GM23338 (cell line): ENCODE data around the gene HSPA12A. TPM values are rescaled to one million over a fixed set of nuclear protein-coding genes. Genes with fewer than 3 reads are reported as not detected.

Experiments used
- ATAC-seq: fragments of 200-7000 bp; cut with Tn5 transposase; 3 replicates; pipeline ENCODE4 v1.9.1; 2020
- DNase-seq: peaks from one replicate; pipeline ENCODE4 v3.0.0-alpha.2; 2015; ENCODE audit warnings: low spot score
- H2AFZ ChIP-seq: fragments of 200-600 bp; sonication (generic); 2 replicates; pipeline ENCODE4 v1.8.0; 2016; ENCODE audit warnings: antibody characterized with exemption, mild to moderate bottlenecking, moderate library complexity
- H3F3A ChIP-seq: fragments of 200-600 bp; sonication (generic); replicated peaks from 2 replicates; pipeline ENCODE4 v1.8.0; 2017; ENCODE audit warnings: antibody characterized with exemption, mixed run types, low read depth
- H3K27ac ChIP-seq: fragments of 200-600 bp; sonication (generic); 2 replicates; pipeline ENCODE4 v1.6.1; 2016; ENCODE audit warnings: low read depth
- H3K27me3 ChIP-seq: fragments of 200-600 bp; sonication (generic); 2 replicates; pipeline ENCODE4 v1.8.0; 2016; ENCODE audit warnings: mild to moderate bottlenecking, mixed run types, moderate library complexity; ENCODE audit not compliant: insufficient read depth
- H3K36me3 ChIP-seq: fragments of 200-600 bp; sonication (generic); 2 replicates; pipeline ENCODE4 v1.8.0; 2016; ENCODE audit warnings: mild to moderate bottlenecking; ENCODE audit not compliant: insufficient read depth
- H3K4me1 ChIP-seq: fragments of 200-600 bp; sonication (generic); 2 replicates; pipeline ENCODE4 v1.8.0; 2016; ENCODE audit warnings: mild to moderate bottlenecking, moderate library complexity; ENCODE audit not compliant: insufficient read depth
- H3K4me2 ChIP-seq: fragments of 200-600 bp; sonication (generic); 2 replicates; pipeline ENCODE4 v1.7.1; 2017; ENCODE audit warnings: mixed run types
- H3K4me3 ChIP-seq: fragments of 200-600 bp; sonication (generic); 2 replicates; pipeline ENCODE4 v1.6.1; 2016; ENCODE audit warnings: mixed run types
- H3K79me2 ChIP-seq: fragments of 200-600 bp; sonication (generic); replicated peaks from 2 replicates; pipeline ENCODE4 v1.8.0; 2017; ENCODE audit warnings: mild to moderate bottlenecking; ENCODE audit not compliant: insufficient read depth
- H3K9me2 ChIP-seq: fragments of 200-600 bp; sonication (generic); 2 replicates; pipeline ENCODE4 v1.8.0; 2017; ENCODE audit not compliant: insufficient read depth
- H4K20me1 ChIP-seq: fragments of 200-600 bp; sonication (generic); replicated peaks from 2 replicates; pipeline ENCODE4 v1.8.0; 2017; ENCODE audit warnings: mild to moderate bottlenecking; ENCODE audit not compliant: insufficient read depth
- H3K27ac Mint-ChIP-seq: 2 replicates; pipeline ENCODE4 v1.8.0; 2020; ENCODE audit warnings: inconsistent platforms, mild to moderate bottlenecking, moderate library complexity, mixed read lengths
- H3K27me3 Mint-ChIP-seq: 3 replicates; pipeline ENCODE4 v1.8.0; 2022; ENCODE audit warnings: low read depth, mild to moderate bottlenecking, moderate library complexity, mixed read lengths, inconsistent platforms; ENCODE audit not compliant: insufficient read depth, poor library complexity
- H3K36me3 Mint-ChIP-seq: 3 replicates; pipeline ENCODE4 v1.8.0; 2021; ENCODE audit warnings: low read depth, mild to moderate bottlenecking, inconsistent platforms, moderate library complexity, mixed read lengths
- H3K4me1 Mint-ChIP-seq: 3 replicates; pipeline ENCODE4 v1.8.0; 2020; ENCODE audit warnings: mild to moderate bottlenecking, inconsistent platforms, mixed read lengths
- H3K4me3 Mint-ChIP-seq: 3 replicates; pipeline ENCODE4 v1.8.0; 2021; ENCODE audit warnings: moderate library complexity, mild to moderate bottlenecking, inconsistent platforms, mixed read lengths
- H3K9me3 Mint-ChIP-seq: 3 replicates; pipeline ENCODE4 v1.8.0; 2020; ENCODE audit warnings: moderate library complexity, mild to moderate bottlenecking, inconsistent platforms, mixed read lengths
- CREB1 ChIP-seq: fragments of 250-450 bp; sonication (Bioruptor Pico); IDR thresholded peaks from 2 replicates; pipeline ENCODE4 v1.5.0; 2020; ENCODE audit warnings: low read depth, mild to moderate bottlenecking, moderate library complexity
- ETS1 ChIP-seq: IDR thresholded peaks from 2 replicates; pipeline ENCODE4 v1.6.1; 2016; ENCODE audit warnings: antibody characterized with exemption
- EZH2 ChIP-seq: fragments of 200-600 bp; sonication (generic); IDR thresholded peaks from one replicate; pipeline ENCODE4 v1.8.0; 2017; ENCODE audit warnings: antibody characterized with exemption, mild to moderate bottlenecking, low read depth; ENCODE audit not compliant: unreplicated experiment
- EZH2phosphoT487 ChIP-seq: fragments of 200-600 bp; sonication (generic); IDR thresholded peaks from one replicate; pipeline ENCODE4 v1.8.1; 2018; ENCODE audit warnings: antibody characterized with exemption; ENCODE audit not compliant: unreplicated experiment
- JUNB ChIP-seq: IDR thresholded peaks from one replicate; pipeline ENCODE4 v1.6.1; 2016; ENCODE audit warnings: antibody characterized with exemption; ENCODE audit not compliant: unreplicated experiment
- POLR2AphosphoS5 ChIP-seq: IDR thresholded peaks from 2 replicates; pipeline ENCODE4 v1.6.1; 2016; ENCODE audit warnings: antibody characterized with exemption, low read depth
- STAT1 ChIP-seq: IDR thresholded peaks from one replicate; pipeline ENCODE4 v1.6.1; 2016; ENCODE audit warnings: antibody characterized with exemption; ENCODE audit not compliant: unreplicated experiment
- ZNF114 ChIP-seq: fragments of 250-450 bp; sonication (Bioruptor Pico); IDR thresholded peaks from 2 replicates; pipeline ENCODE4 v1.5.0; 2020; ENCODE audit warnings: mild to moderate bottlenecking, moderate library complexity
- ZNF331 ChIP-seq: fragments of 250-450 bp; sonication (Bioruptor Pico); IDR thresholded peaks from 2 replicates; pipeline ENCODE4 v1.5.0; 2020; ENCODE audit warnings: low read depth, mild to moderate bottlenecking, moderate library complexity
- polyA plus RNA-seq: library from polyadenylated mRNA; unstranded; fragments of >200 nt; fragmentation: Nextera tagmentation; extraction: Ambion mirVana; gene quantifications from 2 replicates; pipeline ENCODE4 v1.2.1, GENCODE V29; 2016
- total RNA-seq: library from RNA; depleted of rRNA; stranded (reverse); fragments of >200 nt; shearing (Covaris generic); gene quantifications from 2 replicates; pipeline ENCODE4 v1.2.3, GENCODE V29; 2014
- TF ChIP-seq, protein P1 (sequence below): IDR thresholded peaks from one replicate; pipeline ENCODE4 v1.6.1; 2018; ENCODE audit warnings: antibody characterized with exemption; ENCODE audit not compliant: unreplicated experiment
- TF ChIP-seq, protein P2 (sequence below): fragments of 250-450 bp; sonication (Bioruptor Pico); IDR thresholded peaks from 2 replicates; pipeline ENCODE4 v1.5.0; 2020; ENCODE audit warnings: mild to moderate bottlenecking, moderate library complexity

Gene HSPA12A
- total and polyA plus RNA-seq, 2 experiments from 2014 or later = 4.4 to 6.3 TPM

- Histone ChIP-seq H3K9me2 (no peaks in the 10 kb centered on the region), H3K27ac (no peak overlapping the region), H2AFZ (no peak overlapping the region), H3F3A (no peaks in the 10 kb centered on the region), H3K36me3 (no peaks in the 10 kb centered on the region), H3K4me1 (peaks cover 24% of the 10 kb centered on the region), H3K27me3 (no peaks in the 10 kb centered on the region), H3K79me2 (peaks cover 6% of the 10 kb centered on the region), H3K4me3 (no peak overlapping the region; the same call in 1 of the 2 replicates), H3K4me2 (peak overlapping the region; percentile 90), H4K20me1 (no peaks in the 10 kb centered on the region; the same call in 1 of the 2 replicates)
- Mint-ChIP-seq H3K27ac (no peak overlapping the region), H3K36me3 (peaks cover 20% of the 10 kb centered on the region), H3K9me3 (no peaks in the 10 kb centered on the region), H3K4me3 (peak overlapping the region; percentile 74; the same call in 2 of the 3 replicates), H3K27me3 (peaks cover 4% of the 10 kb centered on the region), H3K4me1 (peaks cover 30% of the 10 kb centered on the region)
- DNase-seq = no peak
- TF ChIP-seq STAT1 = no peak
- no peak for TF ChIP-seq CREB1
- no peak for TF ChIP-seq EZH2phosphoT487
- TF ChIP-seq ZNF114 (CRISPR knock-in tag) = no peak
- TF ChIP-seq ZNF331 = no peak
- TF ChIP-seq, protein P1, sequence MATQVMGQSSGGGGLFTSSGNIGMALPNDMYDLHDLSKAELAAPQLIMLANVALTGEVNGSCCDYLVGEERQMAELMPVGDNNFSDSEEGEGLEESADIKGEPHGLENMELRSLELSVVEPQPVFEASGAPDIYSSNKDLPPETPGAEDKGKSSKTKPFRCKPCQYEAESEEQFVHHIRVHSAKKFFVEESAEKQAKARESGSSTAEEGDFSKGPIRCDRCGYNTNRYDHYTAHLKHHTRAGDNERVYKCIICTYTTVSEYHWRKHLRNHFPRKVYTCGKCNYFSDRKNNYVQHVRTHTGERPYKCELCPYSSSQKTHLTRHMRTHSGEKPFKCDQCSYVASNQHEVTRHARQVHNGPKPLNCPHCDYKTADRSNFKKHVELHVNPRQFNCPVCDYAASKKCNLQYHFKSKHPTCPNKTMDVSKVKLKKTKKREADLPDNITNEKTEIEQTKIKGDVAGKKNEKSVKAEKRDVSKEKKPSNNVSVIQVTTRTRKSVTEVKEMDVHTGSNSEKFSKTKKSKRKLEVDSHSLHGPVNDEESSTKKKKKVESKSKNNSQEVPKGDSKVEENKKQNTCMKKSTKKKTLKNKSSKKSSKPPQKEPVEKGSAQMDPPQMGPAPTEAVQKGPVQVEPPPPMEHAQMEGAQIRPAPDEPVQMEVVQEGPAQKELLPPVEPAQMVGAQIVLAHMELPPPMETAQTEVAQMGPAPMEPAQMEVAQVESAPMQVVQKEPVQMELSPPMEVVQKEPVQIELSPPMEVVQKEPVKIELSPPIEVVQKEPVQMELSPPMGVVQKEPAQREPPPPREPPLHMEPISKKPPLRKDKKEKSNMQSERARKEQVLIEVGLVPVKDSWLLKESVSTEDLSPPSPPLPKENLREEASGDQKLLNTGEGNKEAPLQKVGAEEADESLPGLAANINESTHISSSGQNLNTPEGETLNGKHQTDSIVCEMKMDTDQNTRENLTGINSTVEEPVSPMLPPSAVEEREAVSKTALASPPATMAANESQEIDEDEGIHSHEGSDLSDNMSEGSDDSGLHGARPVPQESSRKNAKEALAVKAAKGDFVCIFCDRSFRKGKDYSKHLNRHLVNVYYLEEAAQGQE = no peak
- TF ChIP-seq, protein P2, sequence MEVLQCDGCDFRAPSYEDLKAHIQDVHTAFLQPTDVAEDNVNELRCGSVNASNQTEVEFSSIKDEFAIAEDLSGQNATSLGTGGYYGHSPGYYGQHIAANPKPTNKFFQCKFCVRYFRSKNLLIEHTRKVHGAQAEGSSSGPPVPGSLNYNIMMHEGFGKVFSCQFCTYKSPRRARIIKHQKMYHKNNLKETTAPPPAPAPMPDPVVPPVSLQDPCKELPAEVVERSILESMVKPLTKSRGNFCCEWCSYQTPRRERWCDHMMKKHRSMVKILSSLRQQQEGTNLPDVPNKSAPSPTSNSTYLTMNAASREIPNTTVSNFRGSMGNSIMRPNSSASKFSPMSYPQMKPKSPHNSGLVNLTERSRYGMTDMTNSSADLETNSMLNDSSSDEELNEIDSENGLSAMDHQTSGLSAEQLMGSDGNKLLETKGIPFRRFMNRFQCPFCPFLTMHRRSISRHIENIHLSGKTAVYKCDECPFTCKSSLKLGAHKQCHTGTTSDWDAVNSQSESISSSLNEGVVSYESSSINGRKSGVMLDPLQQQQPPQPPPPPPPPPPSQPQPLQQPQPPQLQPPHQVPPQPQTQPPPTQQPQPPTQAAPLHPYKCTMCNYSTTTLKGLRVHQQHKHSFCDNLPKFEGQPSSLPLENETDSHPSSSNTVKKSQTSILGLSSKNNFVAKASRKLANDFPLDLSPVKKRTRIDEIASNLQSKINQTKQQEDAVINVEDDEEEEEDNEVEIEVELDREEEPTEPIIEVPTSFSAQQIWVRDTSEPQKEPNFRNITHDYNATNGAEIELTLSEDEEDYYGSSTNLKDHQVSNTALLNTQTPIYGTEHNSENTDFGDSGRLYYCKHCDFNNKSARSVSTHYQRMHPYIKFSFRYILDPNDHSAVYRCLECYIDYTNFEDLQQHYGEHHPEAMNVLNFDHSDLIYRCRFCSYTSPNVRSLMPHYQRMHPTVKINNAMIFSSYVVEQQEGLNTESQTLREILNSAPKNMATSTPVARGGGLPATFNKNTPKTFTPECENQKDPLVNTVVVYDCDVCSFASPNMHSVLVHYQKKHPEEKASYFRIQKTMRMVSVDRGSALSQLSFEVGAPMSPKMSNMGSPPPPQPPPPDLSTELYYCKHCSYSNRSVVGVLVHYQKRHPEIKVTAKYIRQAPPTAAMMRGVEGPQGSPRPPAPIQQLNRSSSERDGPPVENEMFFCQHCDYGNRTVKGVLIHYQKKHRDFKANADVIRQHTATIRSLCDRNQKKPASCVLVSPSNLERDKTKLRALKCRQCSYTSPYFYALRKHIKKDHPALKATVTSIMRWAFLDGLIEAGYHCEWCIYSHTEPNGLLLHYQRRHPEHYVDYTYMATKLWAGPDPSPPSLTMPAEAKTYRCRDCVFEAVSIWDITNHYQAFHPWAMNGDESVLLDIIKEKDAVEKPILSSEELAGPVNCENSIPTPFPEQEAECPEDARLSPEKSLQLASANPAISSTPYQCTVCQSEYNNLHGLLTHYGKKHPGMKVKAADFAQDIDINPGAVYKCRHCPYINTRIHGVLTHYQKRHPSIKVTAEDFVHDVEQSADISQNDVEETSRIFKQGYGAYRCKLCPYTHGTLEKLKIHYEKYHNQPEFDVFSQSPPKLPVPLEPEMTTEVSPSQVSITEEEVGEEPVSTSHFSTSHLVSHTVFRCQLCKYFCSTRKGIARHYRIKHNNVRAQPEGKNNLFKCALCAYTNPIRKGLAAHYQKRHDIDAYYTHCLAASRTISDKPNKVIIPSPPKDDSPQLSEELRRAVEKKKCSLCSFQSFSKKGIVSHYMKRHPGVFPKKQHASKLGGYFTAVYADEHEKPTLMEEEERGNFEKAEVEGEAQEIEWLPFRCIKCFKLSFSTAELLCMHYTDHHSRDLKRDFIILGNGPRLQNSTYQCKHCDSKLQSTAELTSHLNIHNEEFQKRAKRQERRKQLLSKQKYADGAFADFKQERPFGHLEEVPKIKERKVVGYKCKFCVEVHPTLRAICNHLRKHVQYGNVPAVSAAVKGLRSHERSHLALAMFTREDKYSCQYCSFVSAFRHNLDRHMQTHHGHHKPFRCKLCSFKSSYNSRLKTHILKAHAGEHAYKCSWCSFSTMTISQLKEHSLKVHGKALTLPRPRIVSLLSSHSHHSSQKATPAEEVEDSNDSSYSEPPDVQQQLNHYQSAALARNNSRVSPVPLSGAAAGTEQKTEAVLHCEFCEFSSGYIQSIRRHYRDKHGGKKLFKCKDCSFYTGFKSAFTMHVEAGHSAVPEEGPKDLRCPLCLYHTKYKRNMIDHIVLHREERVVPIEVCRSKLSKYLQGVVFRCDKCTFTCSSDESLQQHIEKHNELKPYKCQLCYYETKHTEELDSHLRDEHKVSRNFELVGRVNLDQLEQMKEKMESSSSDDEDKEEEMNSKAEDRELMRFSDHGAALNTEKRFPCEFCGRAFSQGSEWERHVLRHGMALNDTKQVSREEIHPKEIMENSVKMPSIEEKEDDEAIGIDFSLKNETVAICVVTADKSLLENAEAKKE = no peak
- TF ChIP-seq POLR2AphosphoS5 = no peak
- TF ChIP-seq ETS1 = no peak
- TF ChIP-seq JUNB = no peak
- no peak for TF ChIP-seq EZH2
- no peak for ATAC-seq
Measured at GRCh38 chr10:116671274-116671926, 71.0 kb downstream of the HSPA12A start.
